ENCODE results near the gene FSTL5.
"Not testable (repeated sequence)": the region's sequence is repeated elsewhere in the genome, so short reads cannot be mapped to it uniquely, and the experiment has no call there.

Gene FSTL5

DNA sequence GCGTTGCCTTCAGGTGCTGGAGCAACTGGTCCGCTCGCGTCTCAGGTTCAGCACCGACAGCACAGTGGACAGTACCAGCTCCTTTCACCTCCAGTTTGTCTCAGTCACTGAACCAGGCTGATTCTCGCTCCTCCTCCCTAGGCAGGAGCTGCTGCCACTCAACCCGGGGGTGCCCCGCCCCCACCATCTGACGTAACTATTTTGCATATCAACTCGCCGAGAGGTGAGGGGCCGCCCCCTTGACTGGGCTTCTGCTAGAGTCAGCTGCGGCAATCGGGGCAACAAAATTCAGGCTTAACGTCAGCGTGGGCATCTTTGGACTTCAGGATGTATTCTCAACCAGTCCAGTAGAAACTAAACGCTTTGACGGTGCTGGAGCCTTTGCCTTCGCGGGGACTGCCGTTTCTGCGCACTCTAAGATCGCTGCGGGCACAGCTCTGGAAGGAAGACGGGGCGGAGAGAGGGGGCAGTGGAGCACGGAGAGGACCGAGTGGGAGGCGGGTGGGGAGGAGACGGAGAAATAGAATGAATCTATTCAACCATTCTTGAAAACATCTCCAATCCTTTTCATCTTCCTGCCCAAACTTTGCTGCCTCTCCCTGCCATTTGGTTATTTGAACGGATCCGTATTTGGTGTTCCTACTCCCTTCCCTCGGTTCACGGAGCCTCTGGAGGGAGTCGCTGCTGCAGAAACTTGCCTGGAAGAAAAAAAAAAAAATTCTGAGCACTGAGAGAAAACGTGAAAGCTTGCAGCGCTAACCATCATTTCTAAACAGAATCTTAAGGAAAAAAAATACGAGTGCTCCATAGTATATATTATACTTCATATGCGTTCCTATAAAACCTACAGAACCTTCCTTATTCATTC lies at the start of gene FSTL5:
Gene FSTL5, minus strand, starts transcription at position 109 of the 868 bp plus-strand sequence. CDS start 52,604 bp downstream, outside the sequence.
- no peaks in the 10 kb centered on the region for H3K9me3 Mint-ChIP-seq
- H3K4me3 Mint-ChIP-seq, result peak within 1 kb of the TSS; percentile 100
- TF ChIP-seq CTCF (IDR thresholded peaks at IDR 0.05), result no peak
- DNase-seq, result peak; percentile 95
- peaks cover 4% of the 10 kb centered on the region for H3K27me3 Mint-ChIP-seq (ENCODE audit: low read depth, poor library complexity)
- peaks cover 14% of the 10 kb centered on the region for H3K4me1 Mint-ChIP-seq
- H3K36me3 Mint-ChIP-seq (ENCODE audit: low read depth), result no peaks in the 10 kb centered on the region
- peak within 1 kb of the TSS; percentile 97 for H3K27ac Mint-ChIP-seq

- H3K9me3 Mint-ChIP-seq, result peaks cover 5% of the 10 kb centered on the region
- DNase-seq, result no peak
- H3K4me3 Mint-ChIP-seq, result no peak overlapping the region
- TF ChIP-seq CTCF (IDR thresholded peaks at IDR 0.05), result no peak
- no peaks in the 10 kb centered on the region for H3K4me1 Mint-ChIP-seq
- H3K27me3 Mint-ChIP-seq (ENCODE audit: low read depth, poor library complexity), result no peaks in the 10 kb centered on the region
- no peak overlapping the region for H3K27ac Mint-ChIP-seq
- H3K36me3 Mint-ChIP-seq (ENCODE audit: low read depth), result no peaks in the 10 kb centered on the region
These were observed 45.9 kb upstream of the FSTL5 start for GRCh38 chr4:162209706-162210105.

GRCh38 chr4:162203478-162203877 lies 39.7 kb upstream of the FSTL5 start:
- not testable (repeated sequence) for H3K27me3 Mint-ChIP-seq (ENCODE audit: low read depth, poor library complexity); DNase-seq; H3K4me3 Mint-ChIP-seq; H3K36me3 Mint-ChIP-seq (ENCODE audit: low read depth); H3K4me1 Mint-ChIP-seq; H3K9me3 Mint-ChIP-seq
- H3K27ac Mint-ChIP-seq, result peak overlapping the region; percentile 69

DNA sequence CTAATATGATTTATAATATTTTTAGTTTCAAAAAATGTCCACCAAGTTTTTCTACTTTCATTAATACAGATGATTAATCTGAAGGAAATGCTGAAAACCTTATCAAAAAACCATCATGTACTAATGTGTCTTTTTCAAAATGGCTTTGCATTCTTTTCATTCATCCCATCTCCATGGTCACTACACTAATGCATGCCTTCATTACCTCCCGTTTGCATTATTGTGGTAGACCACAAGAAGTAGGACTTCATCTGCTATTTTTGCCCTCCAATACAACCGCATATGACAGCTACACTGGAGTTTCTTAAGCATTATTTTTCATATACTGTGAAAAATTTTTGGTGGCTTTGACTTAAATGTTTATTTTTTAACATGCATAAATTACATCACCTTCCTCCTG lies 37.9 kb upstream of the FSTL5 start:
- Mint-ChIP-seq H3K36me3 (ENCODE audit: low read depth) (no peaks in the 10 kb centered on the region), H3K4me1 (no peaks in the 10 kb centered on the region), H3K27ac (no peak overlapping the region), H3K9me3 (peaks cover 10% of the 10 kb centered on the region), H3K27me3 (ENCODE audit: low read depth, poor library complexity) (no peaks in the 10 kb centered on the region), H3K4me3 (no peak overlapping the region)
- no peak for DNase-seq
- no peak for TF ChIP-seq CTCF (IDR thresholded peaks at IDR 0.05)

- H3K36me3 Mint-ChIP-seq (ENCODE audit: low read depth), result no peaks in the 10 kb centered on the region
These were observed 6.7 kb upstream of the FSTL5 start for GRCh38 chr4:162170509-162170908.

More at GRCh38 chr4:162170509-162170908, 6.7 kb upstream of the FSTL5 start:
- Mint-ChIP-seq H3K4me3 (no peak overlapping the region), H3K9me3 (no peaks in the 10 kb centered on the region), H3K27ac (no peak overlapping the region), H3K27me3 (ENCODE audit: low read depth, poor library complexity) (no peaks in the 10 kb centered on the region), H3K4me1 (no peaks in the 10 kb centered on the region)
- DNase-seq, result no peak
- no peak for TF ChIP-seq CTCF (IDR thresholded peaks at IDR 0.05)
